CD4-positive, alpha-beta T cell treated with Interleukin-17A for 1 hour (primary cell): ENCODE results near the gene ATP6V1G1.

Source experiments
- DNase-seq: peaks from one replicate; pipeline ENCODE4 v3.0.0-alpha.2; 2020

ATP6V1G1 gene

GRCh38 chr9:114613087-114613486, 25.5 kb downstream of the ATP6V1G1 start:
- no peak for DNase-seq

GRCh38 chr9:114613919-114614318, 26.4 kb downstream of the ATP6V1G1 start:
- DNase-seq = no peak

GRCh38 chr9:114614373-114614772, 26.8 kb downstream of the ATP6V1G1 start:
- DNase-seq = no peak

- DNase-seq = peak; percentile 22
These were observed 29.3 kb downstream of the ATP6V1G1 start for GRCh38 chr9:114616684-114617520.

- DNase-seq = peak; percentile 23
These were observed 31.7 kb downstream of the ATP6V1G1 start for GRCh38 chr9:114619191-114619761.

- no peak for DNase-seq
These were observed 34.0 kb downstream of the ATP6V1G1 start for GRCh38 chr9:114621561-114621960.

GRCh38 chr9:114621975-114622609, 34.5 kb downstream of the ATP6V1G1 start:
- no peak for DNase-seq

- no peak for DNase-seq
These were observed 37.1 kb downstream of the ATP6V1G1 start for GRCh38 chr9:114624677-114625076.

GRCh38 chr9:114626415-114627020, 38.9 kb downstream of the ATP6V1G1 start:
- DNase-seq = no peak

GRCh38 chr9:114627553-114627952, 40.0 kb downstream of the ATP6V1G1 start:
- no peak for DNase-seq

- DNase-seq = no peak
These were observed 42.1 kb downstream of the ATP6V1G1 start for GRCh38 chr9:114629563-114630090.

GRCh38 chr9:114631166-114631565, 43.6 kb downstream of the ATP6V1G1 start:
- no peak for DNase-seq

- DNase-seq = no peak
These were observed 46.0 kb downstream of the ATP6V1G1 start for GRCh38 chr9:114633438-114634089.

GRCh38 chr9:114634387-114634786, 46.8 kb downstream of the ATP6V1G1 start:
- no peak for DNase-seq

- no peak for DNase-seq
These were observed 50.8 kb downstream of the ATP6V1G1 start for GRCh38 chr9:114638404-114638803.

- DNase-seq = no peak
These were observed 54.4 kb downstream of the ATP6V1G1 start for GRCh38 chr9:114641967-114642366.

GRCh38 chr9:114643001-114643400, 55.4 kb downstream of the ATP6V1G1 start:
- no peak for DNase-seq

GRCh38 chr9:114643896-114644295, 56.3 kb downstream of the ATP6V1G1 start:
- DNase-seq = no peak
